ENCODE results near the gene TMEM151B. TPM values are rescaled to one million over a fixed set of nuclear protein-coding genes. Genes with fewer than 3 reads are reported as not detected.

Gene TMEM151B
- total and polyA plus RNA-seq, 2 of the 13 experiments (the other 11 are each of a cell fraction or from before 2014, with no cell fraction given), result not detected

GRCh38 chr6:44247338-44248302, 22.6 kb upstream of the TMEM151B start (continued):
- TF ChIP-seq ATF6 (CRISPR knock-in tag; conservative IDR thresholded peaks at IDR 0.05) (no peak), E2F5 (CRISPR knock-in tag; conservative IDR thresholded peaks at IDR 0.05) (no peak), ZBTB3 (CRISPR knock-in tag; IDR thresholded peaks at IDR 0.05; ENCODE audit: borderline replicate concordance, low read depth) (no peak), KLF6 (CRISPR knock-in tag; IDR thresholded peaks at IDR 0.05) (0 out of 2 replicates have a peak, but pooled peaks have one; percentile 67), ZNF580 (CRISPR knock-in tag; IDR thresholded peaks at IDR 0.05; ENCODE audit: borderline replicate concordance, low read depth) (peak; percentile 55; the same call in 1 of the 2 replicates), MBNL3 (CRISPR knock-in tag; conservative IDR thresholded peaks at IDR 0.05) (no peak), FOXO1 (CRISPR knock-in tag; IDR thresholded peaks at IDR 0.05) (no peak; the same call in 1 of the 2 replicates), CREB3 (CRISPR knock-in tag; IDR thresholded peaks at IDR 0.05) (no peak), ZNF574 (CRISPR knock-in tag; IDR thresholded peaks at IDR 0.05) (peak; percentile 38; the same call in 1 of the 2 replicates), CAMTA2 (CRISPR knock-in tag; IDR thresholded peaks at IDR 0.05; ENCODE audit: borderline replicate concordance) (no peak), ZMAT5 (CRISPR knock-in tag; IDR thresholded peaks at IDR 0.05; ENCODE audit: borderline replicate concordance, low read depth) (0 out of 2 replicates have a peak, but pooled peaks have one; percentile 58), ATF7 (IDR thresholded peaks at IDR 0.05) (no peak), ATF7 (CRISPR knock-in tag; IDR thresholded peaks at IDR 0.05) (no peak), NR2C2 (CRISPR knock-in tag; IDR thresholded peaks at IDR 0.05; ENCODE audit: borderline replicate concordance) (no peak; the same call in 1 of the 2 replicates), SSRP1 (CRISPR knock-in tag; IDR thresholded peaks at IDR 0.05) (no peak; the same call in 1 of the 2 replicates), PRPF4 (IDR thresholded peaks at IDR 0.05; ENCODE audit: low read depth, low read length, poor library complexity, severe bottlenecking) (no peak), HMG20B (CRISPR knock-in tag; conservative IDR thresholded peaks at IDR 0.05) (no peak), NAIF1 (CRISPR knock-in tag; IDR thresholded peaks at IDR 0.05; ENCODE audit: borderline replicate concordance) (peak; percentile 86; the same call in 1 of the 2 replicates), ZBTB26 (CRISPR knock-in tag; IDR thresholded peaks at IDR 0.05; ENCODE audit: borderline replicate concordance) (peak; percentile 98)

All from HepG2 (cell line).